Measurements from ENCODE around the gene CHCHD1.
"Not testable (repeated sequence)": the region's sequence is repeated elsewhere in the genome, so short reads cannot be mapped to it uniquely, and the experiment has no call there.

CHCHD1 gene

GRCh38 chr10:73771722-73772280 lies 10.0 kb upstream of the CHCHD1 start:
- peak; percentile 73 for DNase-seq

- peak; percentile 73 for DNase-seq
Observed at GRCh38 chr10:73772281-73773151, 9.3 kb upstream of the CHCHD1 start.

- DNase-seq: no peak
Observed at GRCh38 chr10:73773152-73773879, 8.5 kb upstream of the CHCHD1 start.

GRCh38 chr10:73774637-73775036 lies 7.2 kb upstream of the CHCHD1 start:
- DNase-seq: no peak

GRCh38 chr10:73779018-73779417 lies 2.8 kb upstream of the CHCHD1 start:
- DNase-seq: no peak

GRCh38 chr10:73779539-73780197 lies 2.2 kb upstream of the CHCHD1 start:
- DNase-seq: no peak

- DNase-seq: no peak
Observed at GRCh38 chr10:73780301-73780700, 1.5 kb upstream of the CHCHD1 start.

- DNase-seq: no peak
Observed at GRCh38 chr10:73780966-73781365, 882 bp upstream of the CHCHD1 start.

GRCh38 chr10:73781548-73781878 lies 335 bp upstream of the CHCHD1 start:
- DNase-seq: no peak

- DNase-seq: no peak
Observed at GRCh38 chr10:73782749-73783085, 869 bp downstream of the CHCHD1 start.

- peak; percentile 80 for DNase-seq
Observed at GRCh38 chr10:73785211-73785720, 3.4 kb downstream of the CHCHD1 start, which contains the start of gene ZSWIM8. TSS of gene ZSWIM8 (plus strand) at chr10:73785606. CDS start at chr10:73785879, 273 bp downstream.

GRCh38 chr10:73785721-73786511 lies 4.1 kb downstream of the CHCHD1 start:
- DNase-seq: peak; percentile 37

GRCh38 chr10:73786512-73786885 lies 4.7 kb downstream of the CHCHD1 start:
- no peak for DNase-seq

- DNase-seq: not testable (repeated sequence)
Observed at GRCh38 chr10:73787031-73787800, 5.4 kb downstream of the CHCHD1 start.

GRCh38 chr10:73788864-73789658 lies 7.2 kb downstream of the CHCHD1 start:
- DNase-seq: no peak

- no peak for DNase-seq
Observed at GRCh38 chr10:73789659-73790055, 7.8 kb downstream of the CHCHD1 start.

- no peak for DNase-seq
Observed at GRCh38 chr10:73790886-73791625, 9.2 kb downstream of the CHCHD1 start.

- DNase-seq: no peak
Observed at GRCh38 chr10:73791871-73792400, 10.1 kb downstream of the CHCHD1 start.

GRCh38 chr10:73793456-73793855 lies 11.6 kb downstream of the CHCHD1 start:
- DNase-seq: no peak

- not testable (repeated sequence) for DNase-seq
Observed at GRCh38 chr10:73795491-73795890, 13.6 kb downstream of the CHCHD1 start.
